HG02642 (cell line): Measurements from ENCODE around the gene PPID.
A peak's percentile ranks its signal among the peaks of the same experiment; 100 is the strongest.
"Not testable (repeated sequence)": the region's sequence is repeated elsewhere in the genome, so short reads cannot be mapped to it uniquely, and the experiment has no call there.

Experiments
- ATAC-seq: cut with Tn5 transposase; IDR thresholded peaks from one replicate; pipeline ENCODE4 v1.9.1; 2021; ENCODE audit warnings: mild to moderate bottlenecking; ENCODE audit not compliant: unreplicated experiment, poor library complexity

PPID gene

GRCh38 chr4:158670975-158671664 is 52.1 kb downstream of the PPID start:
- peak; percentile 32 for ATAC-seq

DNA sequence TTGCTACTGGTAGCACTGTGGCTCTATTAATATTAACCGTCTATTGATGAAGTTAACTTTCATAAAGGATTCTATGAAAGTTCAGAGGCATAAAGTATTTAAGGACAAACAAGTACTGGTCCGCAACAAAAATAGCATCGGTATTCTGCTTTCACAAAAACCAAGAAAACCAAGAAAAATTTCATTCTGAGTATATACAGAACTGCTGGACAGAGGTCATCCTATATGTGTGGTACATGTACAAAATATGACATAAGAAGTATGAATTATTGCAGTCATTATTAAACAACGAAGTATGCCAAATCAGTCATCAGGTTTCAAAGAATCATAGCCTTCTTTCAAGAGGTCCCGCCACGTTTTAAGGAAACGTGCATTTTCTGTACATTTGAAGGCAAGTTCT is 53.9 kb downstream of the PPID start:
- ATAC-seq = no peak

DNA sequence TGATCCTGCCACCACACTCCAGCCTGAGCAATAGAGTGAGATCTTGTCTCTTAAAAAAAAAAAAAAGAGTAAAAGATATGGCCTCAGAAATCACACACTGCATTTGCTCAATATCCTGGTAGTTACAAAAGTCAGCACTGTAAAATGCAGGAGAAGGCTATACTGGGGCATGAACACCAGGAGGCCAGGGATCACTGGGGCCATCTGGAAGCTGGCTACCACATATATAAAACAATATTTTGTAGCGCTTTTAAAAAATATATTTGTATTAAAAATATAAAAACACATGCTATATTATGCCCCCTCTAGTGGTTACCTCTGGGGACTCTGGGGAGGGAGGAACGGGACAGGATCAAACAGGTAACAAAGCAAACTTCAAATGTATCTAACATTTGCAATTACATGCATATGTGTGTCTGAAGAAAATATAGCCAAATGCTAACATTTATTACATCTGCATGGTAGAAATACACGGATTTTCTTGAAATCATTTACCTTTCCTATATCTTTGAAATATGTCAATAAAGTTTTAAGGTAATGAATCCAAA is 55.5 kb downstream of the PPID start:
- ATAC-seq = no peak

- no peak for ATAC-seq
These were observed 56.3 kb downstream of the PPID start for GRCh38 chr4:158666892-158667291.

DNA sequence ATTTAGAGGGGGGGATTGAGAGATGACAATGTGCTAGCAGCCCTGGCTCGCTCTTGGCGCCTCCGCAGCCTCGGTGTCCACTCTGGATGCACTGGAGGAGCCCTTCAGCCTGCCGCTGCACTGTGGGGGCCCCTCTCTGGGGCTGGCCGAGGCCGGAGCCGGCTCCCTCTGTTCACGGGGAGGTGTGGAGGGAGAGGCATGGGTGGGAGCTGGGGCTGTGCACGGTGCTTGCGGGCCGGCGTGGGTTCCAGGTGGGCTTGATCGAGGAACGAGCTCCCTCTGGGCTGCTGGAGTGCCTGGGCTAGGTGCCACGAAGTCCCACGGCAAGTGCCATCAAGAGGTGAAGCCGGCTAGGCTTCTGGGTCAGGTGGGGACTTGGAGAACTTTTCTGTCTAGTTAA is 58.4 kb downstream of the PPID start:
- ATAC-seq = no peak

- ATAC-seq = not testable (repeated sequence)
These were observed 59.2 kb downstream of the PPID start for GRCh38 chr4:158663707-158664625.

DNA sequence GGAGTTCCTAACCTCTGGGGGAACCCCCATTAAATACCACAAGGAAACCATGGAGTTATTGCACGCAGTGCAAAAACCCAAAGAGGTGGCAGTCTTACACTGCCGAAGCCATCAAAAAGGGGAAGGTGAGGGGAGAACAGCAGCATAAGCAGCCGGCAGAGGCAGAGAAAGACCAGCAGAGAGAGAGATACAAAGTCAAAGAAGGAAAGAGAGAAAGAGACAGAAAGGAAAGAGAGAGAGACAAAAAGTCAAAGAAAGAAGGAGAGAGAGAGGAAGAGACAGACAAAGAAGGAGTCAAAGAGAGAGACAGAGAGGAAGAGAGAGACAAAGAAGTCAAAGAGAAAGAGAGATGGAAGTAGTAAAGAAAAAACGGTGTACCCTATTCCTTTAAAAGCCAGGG is 59.9 kb downstream of the PPID start:
- ATAC-seq = not testable (repeated sequence)
